Activated CD4-positive, alpha-beta T cell treated with anti-CD3 and anti-CD28 coated beads for 36 hours (primary cell): ENCODE results near the gene TICAM2. TPM values are rescaled to one million over a fixed set of nuclear protein-coding genes. Genes with fewer than 3 reads are reported as not detected.

Experiments used
- ATAC-seq: fragments of 200-7000 bp; cut with Tn5 transposase; one replicate; pipeline ENCODE4 v1.10.0; 2021; ENCODE audit warnings: mild to moderate bottlenecking, moderate library complexity
- CTCF ChIA-PET: fragments of 350-600 bp; sonication (Branson Sonifier 250); formaldehyde crosslinking; loops from one replicate; lab custom pipeline; 2021; ENCODE audit warnings: antibody characterized with exemption; lab: Charles Lee
- POLR2A ChIA-PET: fragments of 350-600 bp; sonication (Branson Sonifier 250); formaldehyde crosslinking; loops from one replicate; lab custom pipeline; 2021; ENCODE audit warnings: antibody characterized with exemption, inconsistent platforms; lab: Charles Lee
- DNase-seq: peaks from one replicate; pipeline ENCODE4 v3.0.0-alpha.2; 2020
- H3K27ac Mint-ChIP-seq: one replicate; pipeline ENCODE4 v1.8.0; 2021; ENCODE audit warnings: mixed read lengths
- H3K27me3 Mint-ChIP-seq: one replicate; pipeline ENCODE4 v1.8.0; 2021; ENCODE audit warnings: mixed read lengths
- H3K36me3 Mint-ChIP-seq: one replicate; pipeline ENCODE4 v1.8.0; 2021; ENCODE audit warnings: low read depth, mixed read lengths
- H3K4me1 Mint-ChIP-seq: one replicate; pipeline ENCODE4 v1.8.0; 2021; ENCODE audit warnings: mixed read lengths
- H3K4me3 Mint-ChIP-seq: one replicate; pipeline ENCODE4 v1.8.0; 2021; ENCODE audit warnings: mild to moderate bottlenecking, moderate library complexity, mixed read lengths
- H3K9me3 Mint-ChIP-seq: one replicate; pipeline ENCODE4 v1.8.0; 2021; ENCODE audit warnings: low read depth, mixed read lengths
- intact Hi-C, 2 experiments: fragments of 100-400 bp; cut with DNase I in 1 of 2; cut with micrococcal nuclease in 1 of 2; formaldehyde crosslinking; loops; one replicate each; pipeline versions ENCODE4 v1.14.2 to v1.15.1; 2022 to 2024; cut with DNase I, micrococcal nuclease
- total RNA-seq, 2 experiments: library from RNA; stranded (reverse); gene quantifications; one replicate each; pipeline ENCODE4 v1.2.3, GENCODE V29; 2021

Gene TICAM2
- total RNA-seq, 2 experiments from 2014 or later, result 0.87 to 1.7 TPM

DNA sequence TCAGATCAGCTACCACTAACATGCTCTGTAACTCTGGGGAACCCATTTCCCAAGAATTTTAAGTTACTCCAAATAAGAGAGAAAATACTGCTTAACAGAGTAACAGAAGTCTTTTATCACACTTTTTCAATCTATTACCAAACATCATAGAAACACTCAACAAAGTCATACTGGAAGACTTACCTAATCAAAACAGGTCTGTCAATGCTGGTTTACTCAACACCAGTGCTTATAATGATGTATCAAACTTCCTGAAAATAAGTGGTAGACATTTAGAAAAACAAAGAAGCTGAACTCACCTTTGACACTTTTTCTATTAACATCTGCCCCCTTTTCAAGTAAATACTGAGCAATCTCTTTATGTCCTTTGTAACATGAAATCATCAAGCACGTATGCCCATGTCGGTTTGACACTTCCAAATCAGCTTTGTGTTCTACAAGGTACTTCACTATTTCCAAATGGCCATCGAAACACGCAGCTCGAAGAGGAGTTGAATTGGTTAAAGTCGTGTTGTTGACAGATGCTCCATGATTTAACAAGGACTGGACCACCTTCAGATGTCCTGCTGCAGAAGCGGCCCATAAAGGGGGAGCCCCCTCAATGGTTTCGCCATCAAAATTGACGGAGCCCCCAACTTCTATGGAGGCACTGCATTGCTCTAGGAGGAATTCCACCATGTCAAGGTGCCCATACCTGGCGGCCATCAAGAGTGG is 59.5 kb downstream of the TICAM2 start:
- H3K36me3 Mint-ChIP-seq, result peaks cover 67% of the 10 kb centered on the region
- intact Hi-C loops, result no loop called here
- ChIA-PET POLR2A (interaction anchor here (0.5 to 1.2 kb wide), 2 partner anchors 82 to 316 kb away, joined by 5 to 7 read pairs; partner anchors contain the start of gene TMED7), CTCF (interaction anchor here (0.5 to 1.6 kb wide), 7 partner anchors 30 to 297 kb away, joined by 3 to 5 read pairs (median 3); no protein-coding TSS in a partner anchor)
- DNase-seq, result no peak
- peaks cover 11% of the 10 kb centered on the region for H3K9me3 Mint-ChIP-seq
- H3K4me3 Mint-ChIP-seq, result peak overlapping the region; percentile 96
- peaks cover 56% of the 10 kb centered on the region for H3K4me1 Mint-ChIP-seq
- no peaks in the 10 kb centered on the region for H3K27me3 Mint-ChIP-seq
- peak overlapping the region; percentile 96 for H3K27ac Mint-ChIP-seq
- no peak for ATAC-seq

DNA sequence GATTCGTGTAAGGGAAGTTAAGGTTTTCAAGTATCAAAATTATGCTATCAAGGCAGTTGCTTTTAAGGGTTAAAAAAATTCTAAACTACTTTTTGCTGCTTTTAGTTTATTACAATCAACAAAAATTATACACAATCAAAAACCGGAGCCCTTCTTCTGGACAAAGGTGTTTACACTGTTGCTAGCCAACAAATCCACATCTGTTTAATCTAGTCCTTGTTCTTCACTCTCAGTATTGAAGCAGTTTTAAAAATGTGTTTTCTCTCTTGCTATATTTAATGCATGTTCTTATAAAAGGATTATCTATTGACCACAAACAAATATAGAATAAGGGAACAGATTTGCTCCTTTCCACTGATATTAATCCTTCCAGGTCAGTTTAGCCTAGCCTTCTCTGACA is 60.2 kb downstream of the TICAM2 start:
- CTCF ChIA-PET, result interaction anchor here (0.6 kb wide), 1 partner anchor 58 kb away, joined by 3 read pairs; no protein-coding TSS in a partner anchor
- peaks cover 62% of the 10 kb centered on the region for H3K4me1 Mint-ChIP-seq
- intact Hi-C loops, result no loop called here
- peaks cover 74% of the 10 kb centered on the region for H3K36me3 Mint-ChIP-seq
- ATAC-seq, result no peak
- H3K27ac Mint-ChIP-seq, result peak overlapping the region; percentile 96
- peak overlapping the region; percentile 96 for H3K4me3 Mint-ChIP-seq
- POLR2A ChIA-PET, result no interaction called here
- H3K9me3 Mint-ChIP-seq, result peaks cover 11% of the 10 kb centered on the region
- H3K27me3 Mint-ChIP-seq, result no peaks in the 10 kb centered on the region
- DNase-seq, result no peak

DNA sequence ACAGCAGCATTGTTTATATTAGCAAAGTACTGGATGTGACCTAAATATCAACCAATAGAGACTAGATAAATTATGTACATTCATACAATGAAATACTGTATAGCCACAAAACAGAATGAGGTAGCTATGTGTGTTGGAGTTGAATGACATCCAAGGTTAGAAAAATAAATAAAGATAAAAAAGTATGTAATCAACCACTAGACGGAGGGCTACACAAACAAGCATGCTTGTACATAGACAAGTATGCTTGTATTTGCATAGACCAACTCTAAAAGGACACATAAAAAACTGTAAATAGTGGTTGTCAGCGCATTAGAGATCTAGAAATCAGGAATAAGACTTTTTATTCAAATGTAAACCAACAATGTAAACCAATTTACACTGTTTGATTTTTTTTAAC is 60.7 kb downstream of the TICAM2 start:
- intact Hi-C loops, result no loop called here
- ChIA-PET POLR2A (no interaction called here), CTCF (no interaction called here)
- H3K36me3 Mint-ChIP-seq, result peaks cover 78% of the 10 kb centered on the region
- no peak for DNase-seq
- H3K4me1 Mint-ChIP-seq, result peaks cover 67% of the 10 kb centered on the region
- no peaks in the 10 kb centered on the region for H3K27me3 Mint-ChIP-seq
- no peak for ATAC-seq
- no peak overlapping the region for H3K27ac Mint-ChIP-seq
- peak overlapping the region; percentile 96 for H3K4me3 Mint-ChIP-seq
- peaks cover 10% of the 10 kb centered on the region for H3K9me3 Mint-ChIP-seq

DNA sequence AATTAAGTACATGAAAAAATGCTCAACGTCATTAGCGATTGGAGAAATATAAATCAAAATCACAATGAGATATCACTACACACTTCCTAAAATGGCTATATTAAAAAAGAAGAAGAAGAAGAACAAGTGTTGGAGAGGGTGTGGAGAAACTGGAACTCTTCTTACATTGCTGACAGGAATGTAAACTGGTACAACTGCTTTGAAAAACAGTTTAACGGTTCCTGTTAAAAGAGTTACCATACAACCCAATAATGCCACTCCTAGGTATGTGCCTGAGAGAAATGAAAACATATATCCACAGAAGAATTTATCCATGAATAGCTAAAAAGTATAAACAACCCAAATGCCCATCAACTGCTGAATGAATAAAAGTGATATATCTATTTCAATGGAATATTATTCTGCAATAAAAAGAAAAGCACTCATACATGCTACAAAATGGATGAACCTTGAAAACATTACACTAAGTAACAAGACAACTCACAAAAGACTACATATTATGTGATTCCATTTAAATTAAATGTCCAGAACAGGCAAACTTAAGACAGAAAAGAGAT is 66.7 kb downstream of the TICAM2 start:
- CTCF ChIA-PET, result interaction anchor here (0.8 to 2.0 kb wide), 3 partner anchors 9 to 99 kb away, joined by 3 to 7 read pairs (median 4); no protein-coding TSS in a partner anchor
- peaks cover 78% of the 10 kb centered on the region for H3K4me1 Mint-ChIP-seq
- POLR2A ChIA-PET, result no interaction called here
- H3K27ac Mint-ChIP-seq, result no peak overlapping the region
- H3K27me3 Mint-ChIP-seq, result no peaks in the 10 kb centered on the region
- DNase-seq, result no peak
- H3K36me3 Mint-ChIP-seq, result peaks cover 62% of the 10 kb centered on the region
- intact Hi-C loops, result no loop called here
- H3K9me3 Mint-ChIP-seq, result peaks cover 5% of the 10 kb centered on the region
- no peak overlapping the region for H3K4me3 Mint-ChIP-seq
- no peak for ATAC-seq

DNA sequence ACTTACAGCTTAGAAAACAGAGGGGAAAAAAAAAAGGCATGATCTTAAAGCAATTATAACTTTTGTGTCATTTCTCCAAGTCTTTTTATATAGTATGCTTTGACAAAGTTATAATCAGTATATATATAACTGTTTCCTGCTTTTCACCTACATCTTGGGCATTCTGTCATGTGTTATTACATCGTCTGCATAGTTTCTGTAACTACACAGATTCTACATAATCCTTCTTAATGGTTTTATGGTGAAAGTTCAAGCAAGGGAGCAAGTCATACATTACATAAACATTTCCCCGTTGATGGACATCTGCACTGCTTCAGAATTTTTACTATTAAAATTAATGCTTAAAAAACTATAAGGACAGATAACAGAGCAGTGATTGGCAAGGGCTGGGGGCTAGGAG is 69.8 kb downstream of the TICAM2 start:
- H3K36me3 Mint-ChIP-seq, result peaks cover 48% of the 10 kb centered on the region
- no peak overlapping the region for H3K27ac Mint-ChIP-seq
- no peak for DNase-seq
- ChIA-PET POLR2A (no interaction called here), CTCF (interaction anchor here (1.2 kb wide), 1 partner anchor 299 kb away, joined by 3 read pairs; no protein-coding TSS in a partner anchor)
- intact Hi-C loops, result no loop called here
- peaks cover 5% of the 10 kb centered on the region for H3K9me3 Mint-ChIP-seq
- no peaks in the 10 kb centered on the region for H3K27me3 Mint-ChIP-seq
- H3K4me3 Mint-ChIP-seq, result no peak overlapping the region
- no peak for ATAC-seq
- peaks cover 71% of the 10 kb centered on the region for H3K4me1 Mint-ChIP-seq

DNA sequence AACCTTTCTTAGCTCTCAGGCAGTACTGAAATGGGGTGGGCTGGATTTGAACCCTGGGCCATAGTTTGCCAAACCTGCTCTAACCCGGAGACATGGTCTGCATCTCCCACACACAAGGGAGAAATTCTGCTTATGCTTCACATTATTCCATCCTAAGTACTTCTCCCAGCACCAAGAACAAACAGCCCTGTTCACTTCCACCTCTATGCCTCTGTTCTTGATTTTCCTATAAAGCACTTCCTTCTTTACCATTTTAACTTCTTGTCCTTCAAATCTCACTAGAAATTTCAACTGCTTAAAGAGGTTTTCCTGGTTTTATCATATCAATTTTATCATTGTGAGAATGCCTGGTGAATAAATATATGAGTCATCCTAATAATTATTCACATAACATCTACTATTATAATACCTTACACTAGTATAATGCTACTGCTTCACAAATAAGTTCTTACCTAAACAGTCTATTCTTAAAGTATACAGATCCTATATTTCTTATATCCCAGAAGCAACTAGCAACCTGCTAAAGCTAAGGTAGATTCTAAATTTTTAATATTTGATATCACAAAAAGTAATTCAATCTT is 70.4 kb downstream of the TICAM2 start:
- CTCF ChIA-PET, result interaction anchor here (1.2 kb wide), 1 partner anchor 300 kb away, joined by 3 read pairs; no protein-coding TSS in a partner anchor
- no peak overlapping the region for H3K27ac Mint-ChIP-seq
- ATAC-seq (no peak), DNase-seq (no peak)
- H3K9me3 Mint-ChIP-seq, result peaks cover 5% of the 10 kb centered on the region
- peaks cover 45% of the 10 kb centered on the region for H3K36me3 Mint-ChIP-seq
- POLR2A ChIA-PET, result no interaction called here
- H3K4me1 Mint-ChIP-seq, result peaks cover 66% of the 10 kb centered on the region
- intact Hi-C loops, result no loop called here
- no peak overlapping the region for H3K4me3 Mint-ChIP-seq
- H3K27me3 Mint-ChIP-seq, result no peaks in the 10 kb centered on the region

DNA sequence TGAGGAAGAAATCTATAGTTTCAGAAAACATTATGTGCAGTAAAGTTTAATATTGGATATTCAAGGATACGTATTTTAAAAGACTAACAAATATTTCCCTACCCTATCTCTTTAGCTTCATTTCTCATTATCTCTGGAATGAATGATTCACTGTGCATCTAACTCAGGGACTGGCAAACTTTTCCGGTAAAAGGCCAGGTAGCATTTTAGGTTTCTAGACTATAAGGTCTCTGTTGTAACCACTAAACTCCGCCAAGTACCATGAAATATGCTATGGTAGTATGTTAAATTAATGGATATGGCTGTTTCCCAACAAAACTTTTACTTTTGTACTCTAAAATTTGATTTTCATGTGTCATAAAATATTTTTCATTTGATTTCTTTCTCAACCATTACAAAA is 70.9 kb downstream of the TICAM2 start:
- POLR2A ChIA-PET, result no interaction called here
- Mint-ChIP-seq H3K27ac (no peak overlapping the region), H3K36me3 (peaks cover 45% of the 10 kb centered on the region), H3K9me3 (peaks cover 5% of the 10 kb centered on the region), H3K4me1 (peaks cover 63% of the 10 kb centered on the region), H3K27me3 (no peaks in the 10 kb centered on the region), H3K4me3 (no peak overlapping the region)
- CTCF ChIA-PET, result interaction anchor here (1.2 kb wide), 1 partner anchor 301 kb away, joined by 3 read pairs; no protein-coding TSS in a partner anchor
- no peak for DNase-seq
- ATAC-seq, result no peak
- intact Hi-C loops, result no loop called here

DNA sequence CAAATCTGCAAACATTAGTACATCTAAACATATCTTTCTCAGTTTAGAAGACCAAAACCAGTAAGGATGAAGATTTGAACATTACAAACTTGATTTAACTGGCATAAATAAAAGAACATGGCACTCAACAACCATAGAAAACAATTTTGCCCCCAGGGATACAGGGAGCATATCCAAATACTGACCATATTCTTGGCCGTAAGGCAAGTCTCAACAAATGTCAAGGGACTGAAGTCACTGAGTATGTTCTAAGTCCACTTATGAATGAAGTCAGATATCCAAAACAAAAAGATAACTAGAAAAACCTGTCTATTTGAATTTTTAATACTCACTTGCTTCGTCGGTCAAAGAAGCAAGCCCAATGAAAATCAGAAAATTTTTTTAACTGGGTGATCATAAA is 71.9 kb downstream of the TICAM2 start:
- intact Hi-C loops, result no loop called here
- DNase-seq (no peak), ATAC-seq (no peak)
- H3K27ac Mint-ChIP-seq, result no peak overlapping the region
- H3K36me3 Mint-ChIP-seq, result peaks cover 42% of the 10 kb centered on the region
- peaks cover 56% of the 10 kb centered on the region for H3K4me1 Mint-ChIP-seq
- ChIA-PET CTCF (no interaction called here), POLR2A (no interaction called here)
- H3K27me3 Mint-ChIP-seq, result no peaks in the 10 kb centered on the region
- H3K4me3 Mint-ChIP-seq, result no peak overlapping the region
- H3K9me3 Mint-ChIP-seq, result peaks cover 2% of the 10 kb centered on the region

Other genes with a start within 250 kb of the TICAM2 start
- gene FEM1C, start 57.7 kb downstream of the TICAM2 start, total RNA-seq, result 10 to 100 TPM; 15.8 to 15.9 TPM
- 10 to 100 TPM; 31.4 to 36.8 TPM for gene TMED7, start 23.6 kb upstream of the TICAM2 start, total RNA-seq
- under 1 TPM; 0.16 to 0.55 TPM for gene CDO1, start 214.2 kb upstream of the TICAM2 start, total RNA-seq
- gene ATG12, start 239.1 kb upstream of the TICAM2 start, total RNA-seq, result 10 to 100 TPM; 44.8 to 45.0 TPM
- 10 to 100 TPM; 84.5 to 91.6 TPM for gene AP3S1, start 239.5 kb upstream of the TICAM2 start, total RNA-seq